HEK293 (cell line): ENCODE data around the gene ZSCAN10.
A peak's percentile ranks its signal among the peaks of the same experiment; 100 is the strongest.

Source experiments
- CTCF ChIA-PET: fragments of 350-600 bp; formaldehyde crosslinking; extraction: SDS; loops from one replicate; lab custom pipeline; 2021; ENCODE audit warnings: antibody characterized with exemption; lab: Yijun Ruan, JAX
- POLR2A ChIA-PET: fragments of 300-600 bp; formaldehyde crosslinking; extraction: SDS; loops from one replicate; lab custom pipeline; 2020; ENCODE audit warnings: antibody characterized with exemption, inconsistent platforms; lab: Yijun Ruan, JAX
- H3K27ac ChIP-seq: fragments of 200-500 bp; sonication (Bioruptor generic); 2 replicates; pipeline ENCODE4 v1.5.1; 2014; ENCODE audit warnings: low read depth, low read length, control low read depth, inconsistent platforms; ENCODE audit errors: extremely low read depth
- H3K36me3 ChIP-seq, 2 experiments: fragments of 200-500 bp in 1 of 2; sonication (Bioruptor generic) in 1 of 2; 1 replicate in 1 of 2; 2 replicates in 1 of 2; pipeline ENCODE4 v1.5.1; 2014 to 2017; ENCODE audit warnings: inconsistent platforms in 2 of 2, low read length in 2 of 2; ENCODE audit not compliant: control insufficient read depth in 2 of 2, insufficient read depth in 1 of 2
- H3K4me1 ChIP-seq: fragments of 200-500 bp; sonication (Bioruptor generic); 2 replicates; pipeline ENCODE4 v1.5.1; 2014; ENCODE audit warnings: mild to moderate bottlenecking, low read length, inconsistent platforms; ENCODE audit not compliant: control insufficient read depth, insufficient read depth
- H3K4me3 ChIP-seq: 2 replicates; pipeline ENCODE4 v1.5.1; 2011; ENCODE audit warnings: low read depth, mild to moderate bottlenecking, control low read depth, low read length, moderate library complexity
- H3K9me3 ChIP-seq: fragments of 200-500 bp; sonication (Bioruptor generic); 2 replicates; pipeline ENCODE4 v1.5.1; 2014; ENCODE audit warnings: low read depth, low read length, inconsistent platforms; ENCODE audit not compliant: control insufficient read depth, insufficient read depth
- CTCF ChIP-seq: fragments of 450-650 bp; formaldehyde crosslinking; IDR thresholded peaks from 2 replicates; pipeline ENCODE4 v1.5.1; 2016; ENCODE audit warnings: missing biosample characterization, missing genetic modification characterization
- GLIS1 ChIP-seq: fragments of 450-650 bp; formaldehyde crosslinking; IDR thresholded peaks from 2 replicates; pipeline ENCODE4 v1.5.1; 2016; ENCODE audit warnings: missing biosample characterization, missing genetic modification characterization
- MEIS1 ChIP-seq: sonication (generic); formaldehyde crosslinking; IDR thresholded peaks from 2 replicates; pipeline ENCODE4 v1.8.1; 2022; ENCODE audit warnings: missing genetic modification reagents, mild to moderate bottlenecking, borderline replicate concordance
- PRDM4 ChIP-seq: fragments of 450-650 bp; formaldehyde crosslinking; IDR thresholded peaks from 2 replicates; pipeline ENCODE4 v1.5.1; 2017; ENCODE audit warnings: missing biosample characterization, missing genetic modification characterization
- SALL2 ChIP-seq: fragments of 450-650 bp; formaldehyde crosslinking; IDR thresholded peaks from 2 replicates; pipeline ENCODE4 v1.5.0; 2017; ENCODE audit warnings: missing biosample characterization, mild to moderate bottlenecking, missing genetic modification characterization, borderline replicate concordance
- TRIM28 ChIP-seq: IDR thresholded peaks from 2 replicates; pipeline ENCODE4 v1.6.1; 2011; ENCODE audit warnings: low read length, control low read depth, borderline replicate concordance
- YY2 ChIP-seq: fragments of 450-650 bp; formaldehyde crosslinking; IDR thresholded peaks from 2 replicates; pipeline ENCODE4 v1.5.1; 2016; ENCODE audit warnings: missing biosample characterization, missing genetic modification characterization
- ZEB2 ChIP-seq: fragments of 450-650 bp; formaldehyde crosslinking; IDR thresholded peaks from 2 replicates; pipeline ENCODE4 v1.5.1; 2016; ENCODE audit warnings: missing biosample characterization, missing genetic modification characterization
- ZFHX2 ChIP-seq: fragments of 450-650 bp; formaldehyde crosslinking; conservative IDR thresholded peaks from 2 replicates; pipeline ENCODE4 v1.5.1; 2016; ENCODE audit warnings: missing biosample characterization, missing genetic modification characterization
- ZIC2 ChIP-seq: fragments of 450-650 bp; formaldehyde crosslinking; IDR thresholded peaks from 2 replicates; pipeline ENCODE4 v1.5.1; 2016; ENCODE audit warnings: missing biosample characterization, missing genetic modification characterization
- ZNF10 ChIP-seq: fragments of 450-650 bp; formaldehyde crosslinking; IDR thresholded peaks from 2 replicates; pipeline ENCODE4 v1.5.1; 2017; ENCODE audit warnings: missing biosample characterization, missing genetic modification characterization
- ZNF202 ChIP-seq: fragments of 450-650 bp; formaldehyde crosslinking; IDR thresholded peaks from 2 replicates; pipeline ENCODE4 v1.5.1; 2016; ENCODE audit warnings: missing biosample characterization, missing genetic modification characterization, borderline replicate concordance
- ZNF239 ChIP-seq: fragments of 450-650 bp; formaldehyde crosslinking; IDR thresholded peaks from 2 replicates; pipeline ENCODE4 v1.5.1; 2016; ENCODE audit warnings: missing biosample characterization, missing genetic modification characterization
- ZNF24 ChIP-seq: fragments of 450-650 bp; formaldehyde crosslinking; IDR thresholded peaks from 2 replicates; pipeline ENCODE4 v1.5.1; 2016; ENCODE audit warnings: missing biosample characterization, missing genetic modification characterization
- ZNF280C ChIP-seq: fragments of 450-650 bp; formaldehyde crosslinking; IDR thresholded peaks from 2 replicates; pipeline ENCODE4 v1.5.1; 2016; ENCODE audit warnings: missing biosample characterization, missing genetic modification characterization
- ZNF423 ChIP-seq: fragments of 450-650 bp; formaldehyde crosslinking; IDR thresholded peaks from 2 replicates; pipeline ENCODE4 v1.5.1; 2016; ENCODE audit warnings: missing biosample characterization, missing genetic modification characterization
- ZNF473 ChIP-seq: fragments of 450-650 bp; formaldehyde crosslinking; IDR thresholded peaks from 2 replicates; pipeline ENCODE4 v1.5.1; 2017; ENCODE audit warnings: missing biosample characterization, missing genetic modification characterization
- ZNF48 ChIP-seq: fragments of 450-650 bp; formaldehyde crosslinking; IDR thresholded peaks from 2 replicates; pipeline ENCODE4 v1.5.1; 2016; ENCODE audit warnings: missing biosample characterization, missing genetic modification characterization
- ZNF514 ChIP-seq: fragments of 450-650 bp; formaldehyde crosslinking; IDR thresholded peaks from 2 replicates; pipeline ENCODE4 v1.5.1; 2016; ENCODE audit warnings: missing biosample characterization, missing genetic modification characterization
- ZNF544 ChIP-seq: fragments of 450-650 bp; formaldehyde crosslinking; IDR thresholded peaks from 2 replicates; pipeline ENCODE4 v1.5.0; 2017; ENCODE audit warnings: missing biosample characterization, missing genetic modification characterization
- ZNF580 ChIP-seq: fragments of 450-650 bp; formaldehyde crosslinking; IDR thresholded peaks from 2 replicates; pipeline ENCODE4 v1.5.1; 2016; ENCODE audit warnings: missing biosample characterization, missing genetic modification characterization
- ZNF596 ChIP-seq: fragments of 450-650 bp; IDR thresholded peaks from 2 replicates; pipeline ENCODE4 v1.5.0; 2018; ENCODE audit warnings: missing biosample characterization, mild to moderate bottlenecking, missing genetic modification characterization, moderate library complexity
- ZNF623 ChIP-seq: fragments of 450-650 bp; formaldehyde crosslinking; IDR thresholded peaks from 2 replicates; pipeline ENCODE4 v1.5.1; 2016; ENCODE audit warnings: missing biosample characterization, missing genetic modification characterization
- ZNF626 ChIP-seq: fragments of 450-650 bp; sonication (Bioruptor Pico); formaldehyde crosslinking; IDR thresholded peaks from 2 replicates; pipeline ENCODE4 v1.5.1; 2018; ENCODE audit warnings: missing biosample characterization, missing genetic modification characterization, inconsistent platforms
- ZNF629 ChIP-seq: fragments of 450-650 bp; formaldehyde crosslinking; IDR thresholded peaks from 2 replicates; pipeline ENCODE4 v1.5.1; 2017; ENCODE audit warnings: missing biosample characterization, missing genetic modification characterization
- ZNF664 ChIP-seq: fragments of 450-650 bp; formaldehyde crosslinking; IDR thresholded peaks from 2 replicates; pipeline ENCODE4 v1.5.1; 2016; ENCODE audit warnings: missing biosample characterization, missing genetic modification characterization

Gene ZSCAN10

DNA sequence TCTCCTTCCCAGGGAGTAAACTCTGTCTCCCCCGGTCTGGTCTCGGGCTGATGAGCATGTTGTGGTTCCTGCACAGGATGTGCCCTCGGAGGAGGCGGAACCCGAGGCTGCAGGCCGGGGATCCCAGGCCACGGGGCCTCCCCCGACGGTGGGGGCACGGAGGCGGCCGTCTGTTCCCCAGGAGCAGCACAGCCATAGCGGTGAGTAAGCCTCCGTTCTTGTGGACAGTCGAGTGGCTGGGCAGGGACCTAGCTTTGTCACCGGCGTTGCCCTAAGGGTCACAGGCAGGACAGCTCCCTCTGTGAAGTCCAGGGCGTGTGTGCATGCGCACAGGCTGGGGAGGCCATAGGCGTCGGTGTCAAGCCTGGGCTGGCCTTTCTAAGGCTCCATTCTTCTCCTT lies 39.2 kb upstream of the ZSCAN10 start:
- Histone ChIP-seq H3K9me3 (no peaks in the 10 kb centered on the region), H3K4me3 (no peak overlapping the region), H3K36me3 (peaks cover 0 to 46% of the 10 kb centered on the region in 2 experiments; a peak in 1 of 3 replicates), H3K27ac (no peak overlapping the region), H3K4me1 (0 out of 2 replicates have a peak, but pooled peaks cover 3% of the 10 kb centered on the region)
- TF ChIP-seq TRIM28 (no peak), ZNF10 (tag by site-specific recombination) (no peak), ZNF623 (tag by site-specific recombination) (no peak), ZNF629 (tag by site-specific recombination) (no peak), ZNF544 (tag by site-specific recombination) (no peak), ZFHX2 (tag by site-specific recombination) (no peak), ZNF514 (no peak), ZNF280C (tag by site-specific recombination) (no peak), ZEB2 (tag by site-specific recombination) (no peak), ZNF48 (tag by site-specific recombination) (no peak), ZNF473 (tag by site-specific recombination) (no peak), CTCF (tag by site-specific recombination) (no peak), ZNF626 (no peak)
- CTCF ChIA-PET: interaction anchor here (1.1 kb wide), 1 partner anchor 9 kb away, joined by 3 read pairs; no protein-coding TSS in a partner anchor
- POLR2A ChIA-PET: no interaction called here

GRCh38 chr16:3137267-3137666 lies 38.2 kb upstream of the ZSCAN10 start:
- ChIA-PET POLR2A (interaction anchor here (3.4 kb wide), 1 partner anchor 11 kb away, joined by 20 read pairs; no protein-coding TSS in a partner anchor), CTCF (interaction anchor here (0.6 kb wide), 2 partner anchors 34 to 118 kb away, joined by 3 to 5 read pairs; no protein-coding TSS in a partner anchor)
- H3K36me3 ChIP-seq: peaks cover 0 to 47% of the 10 kb centered on the region in 2 experiments; a peak in 2 of 3 replicates

GRCh38 chr16:3135126-3135715 lies 36.1 kb upstream of the ZSCAN10 start:
- Histone ChIP-seq H3K4me3 (peak overlapping the region; percentile 82), H3K36me3 (peaks cover 6 to 44% of the 10 kb centered on the region in 2 experiments; a peak in 2 of 3 replicates), H3K9me3 (no peaks in the 10 kb centered on the region), H3K27ac (peak overlapping the region; percentile 90), H3K4me1 (0 out of 2 replicates have a peak, but pooled peaks cover 3% of the 10 kb centered on the region)
- ChIA-PET POLR2A (interaction anchor here (0.6 to 3.4 kb wide), 28 partner anchors 9 to 1483 kb away, joined by 3 to 38 read pairs (median 6); partner anchors contain the start of genes KREMEN2, PKMYT1, TNFRSF12A and ZNF200), CTCF (interaction anchor here (0.9 to 1.6 kb wide), 7 partner anchors 14 to 103 kb away, joined by 3 to 7 read pairs (median 3); no protein-coding TSS in a partner anchor)
- TF ChIP-seq PRDM4 (tag by site-specific recombination) (no peak), ZNF626 (no peak), ZNF629 (tag by site-specific recombination) (no peak; the same call in 1 of the 2 replicates), ZNF24 (tag by site-specific recombination) (0 out of 2 replicates have a peak, but pooled peaks have one; percentile 25), GLIS1 (tag by site-specific recombination) (0 out of 2 replicates have a peak, but pooled peaks have one; percentile 7), ZNF596 (no peak), ZNF423 (tag by site-specific recombination) (no peak), ZNF664 (tag by site-specific recombination) (no peak), ZNF580 (tag by site-specific recombination) (no peak), SALL2 (tag by site-specific recombination) (no peak), ZNF239 (no peak), YY2 (tag by site-specific recombination) (no peak), MEIS1 (CRISPR knock-in tag) (no peak)

More at GRCh38 chr16:3137267-3137666, 38.2 kb upstream of the ZSCAN10 start:
- Histone ChIP-seq H3K27ac (no peak overlapping the region), H3K4me1 (0 out of 2 replicates have a peak, but pooled peaks cover 3% of the 10 kb centered on the region), H3K4me3 (no peak overlapping the region), H3K9me3 (no peaks in the 10 kb centered on the region)
- TF ChIP-seq ZNF202 (no peak), ZIC2 (peak; percentile 42; the same call in 1 of the 2 replicates)
